ENCODE data around the gene SREBF1.

GRCh38 chr17:17844079-17844478 lies 7.3 kb upstream of the SREBF1 start:
- TF ChIP-seq POLR2A (IDR thresholded peaks at IDR 0.05; ENCODE audit: low read length), result no peak
- no peak for TF ChIP-seq GATA1 (IDR thresholded peaks at IDR 0.05; ENCODE audit: low read depth, low read length)

All from erythroblast (primary cell).